GM12872 (cell line): ENCODE data around the gene UBE3A.

ENCODE experiments used
- CTCF ChIP-seq: IDR thresholded peaks from 3 replicates; pipeline ENCODE4 v1.5.1; 2011; ENCODE audit warnings: low read depth, mild to moderate bottlenecking, low read length, moderate library complexity; ENCODE audit not compliant: insufficient read depth

The UBE3A gene

GRCh38 chr15:25331404-25331803, 107.4 kb downstream of the UBE3A start:
- TF ChIP-seq CTCF: no peak

GRCh38 chr15:25329696-25330095, 109.1 kb downstream of the UBE3A start:
- no peak for TF ChIP-seq CTCF

- TF ChIP-seq CTCF: no peak
Measured at GRCh38 chr15:25327686-25328085, 111.1 kb downstream of the UBE3A start.

GRCh38 chr15:25325187-25325586, 113.6 kb downstream of the UBE3A start:
- no peak for TF ChIP-seq CTCF

- TF ChIP-seq CTCF: no peak
Measured at GRCh38 chr15:25323420-25323819, 115.4 kb downstream of the UBE3A start.

- TF ChIP-seq CTCF: no peak
Measured at GRCh38 chr15:25287823-25288222, 151.0 kb downstream of the UBE3A start.
